RWPE2 (cell line): ENCODE measurements around the gene DEK.

ENCODE experiments used
- ATAC-seq: fragments of 200-7000 bp; cut with Tn5 transposase; 3 replicates; pipeline ENCODE4 v1.9.1; 2021; ENCODE audit warnings: low read depth
- DNase-seq: peaks from one replicate; pipeline ENCODE4 v3.0.0-alpha.2; 2020; ENCODE audit warnings: low spot score
- H3K27ac ChIP-seq: fragments of 450-650 bp; 2 replicates; pipeline ENCODE4 v1.5.1; 2017; ENCODE audit warnings: mild to moderate bottlenecking; ENCODE audit not compliant: poor library complexity, severe bottlenecking
- H3K27me3 ChIP-seq: fragments of 250-450 bp; sonication (Bioruptor Pico); 2 replicates; pipeline ENCODE4 v1.5.1; 2021; ENCODE audit warnings: mild to moderate bottlenecking, moderate library complexity; ENCODE audit not compliant: insufficient read depth, poor library complexity, severe bottlenecking
- H3K36me3 ChIP-seq: fragments of 250-450 bp; sonication (Bioruptor Pico); 2 replicates; pipeline ENCODE4 v1.5.1; 2020; ENCODE audit warnings: low read depth, mild to moderate bottlenecking, moderate library complexity
- H3K4me1 ChIP-seq: fragments of 250-450 bp; sonication (Bioruptor Pico); 2 replicates; pipeline ENCODE4 v1.5.1; 2021; ENCODE audit warnings: mild to moderate bottlenecking, moderate library complexity; ENCODE audit not compliant: insufficient read depth, poor library complexity, severe bottlenecking
- H3K4me3 ChIP-seq: fragments of 250-450 bp; sonication (Bioruptor Pico); 2 replicates; pipeline ENCODE4 v1.5.1; 2021; ENCODE audit warnings: mild to moderate bottlenecking, moderate library complexity; ENCODE audit not compliant: severe bottlenecking
- H3K9me3 ChIP-seq: fragments of 250-450 bp; sonication (Bioruptor Pico); 2 replicates; pipeline ENCODE4 v1.5.1; 2021; ENCODE audit warnings: mild to moderate bottlenecking, moderate library complexity; ENCODE audit not compliant: severe bottlenecking
- CTCF ChIP-seq: fragments of 450-650 bp; IDR thresholded peaks from one replicate; pipeline ENCODE4 v1.5.1; 2017; ENCODE audit warnings: mild to moderate bottlenecking, moderate library complexity; ENCODE audit not compliant: poor library complexity, severe bottlenecking

The DEK gene

DNA sequence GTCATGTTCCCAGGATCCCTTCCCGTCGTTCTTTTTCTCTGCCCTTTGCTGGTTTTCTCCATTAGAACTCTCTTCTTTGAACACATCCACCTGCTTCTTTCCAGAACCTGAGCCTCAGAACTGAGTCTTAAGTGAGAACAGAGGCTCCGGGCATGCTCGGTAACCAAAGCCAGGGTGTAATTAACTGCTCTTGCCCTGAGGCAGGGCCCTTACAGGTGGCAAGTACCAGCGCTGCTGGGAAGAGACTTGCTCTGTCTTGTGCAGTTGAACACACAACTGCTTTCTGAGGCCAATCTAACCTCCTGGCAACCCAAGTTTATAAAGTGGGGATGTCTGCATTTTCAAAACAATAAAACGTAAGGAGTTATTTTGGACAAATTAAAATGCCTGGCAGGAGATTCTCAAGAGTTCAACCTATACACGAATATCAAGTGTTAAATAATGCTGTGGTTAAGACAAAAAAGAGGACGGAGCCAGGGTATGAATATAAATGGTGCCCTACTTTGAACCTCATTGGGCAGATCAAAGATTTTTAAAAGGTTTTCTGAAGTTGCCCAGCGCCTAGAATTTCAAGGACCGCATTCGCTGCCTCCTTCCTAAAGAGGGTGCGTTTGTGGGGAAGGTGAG lies 12.4 kb upstream of the DEK start:
- Histone ChIP-seq H3K27me3 (peaks cover 19% of the 10 kb centered on the region), H3K27ac (no peak overlapping the region), H3K36me3 (no peaks in the 10 kb centered on the region), H3K9me3 (no peaks in the 10 kb centered on the region), H3K4me1 (peaks cover 2% of the 10 kb centered on the region), H3K4me3 (peak overlapping the region; percentile 31)
- no peak for TF ChIP-seq CTCF
- ATAC-seq (no peak; the same call in 2 of the 3 replicates), DNase-seq (no peak)

- DNase-seq = no peak
- TF ChIP-seq CTCF = no peak
Measured at GRCh38 chr6:18270216-18270615, 5.9 kb upstream of the DEK start.

DNA sequence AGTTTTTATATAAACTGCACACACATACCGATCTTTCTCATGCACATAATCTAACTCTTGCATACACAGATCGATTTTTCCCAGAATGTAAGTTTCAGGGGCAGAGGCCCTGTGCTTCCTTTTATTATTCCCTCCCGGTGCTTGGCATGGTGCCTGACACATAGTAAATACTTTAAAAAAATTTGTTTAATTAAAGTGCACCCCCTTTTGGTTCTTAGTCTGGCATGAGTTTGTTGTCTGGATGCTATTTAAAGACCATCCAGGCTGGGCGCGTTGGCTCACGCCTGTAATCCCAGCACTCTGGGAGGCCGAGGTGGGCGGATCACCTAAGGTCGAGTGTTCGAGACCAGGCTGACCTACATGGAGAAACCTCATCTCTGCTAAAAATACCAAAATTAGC lies 5.4 kb upstream of the DEK start:
- Histone ChIP-seq H3K9me3 (no peaks in the 10 kb centered on the region), H3K36me3 (no peaks in the 10 kb centered on the region), H3K4me1 (no peaks in the 10 kb centered on the region), H3K27ac (no peak overlapping the region), H3K27me3 (no peaks in the 10 kb centered on the region), H3K4me3 (no peak overlapping the region)
- ATAC-seq (no peak), DNase-seq (no peak)
- no peak for TF ChIP-seq CTCF

More at GRCh38 chr6:18270216-18270615, 5.9 kb upstream of the DEK start:
- Histone ChIP-seq H3K27me3 (no peaks in the 10 kb centered on the region), H3K9me3 (no peaks in the 10 kb centered on the region), H3K27ac (no peak overlapping the region), H3K4me3 (no peak overlapping the region), H3K36me3 (no peaks in the 10 kb centered on the region), H3K4me1 (no peaks in the 10 kb centered on the region)
- ATAC-seq = no peak

DNA sequence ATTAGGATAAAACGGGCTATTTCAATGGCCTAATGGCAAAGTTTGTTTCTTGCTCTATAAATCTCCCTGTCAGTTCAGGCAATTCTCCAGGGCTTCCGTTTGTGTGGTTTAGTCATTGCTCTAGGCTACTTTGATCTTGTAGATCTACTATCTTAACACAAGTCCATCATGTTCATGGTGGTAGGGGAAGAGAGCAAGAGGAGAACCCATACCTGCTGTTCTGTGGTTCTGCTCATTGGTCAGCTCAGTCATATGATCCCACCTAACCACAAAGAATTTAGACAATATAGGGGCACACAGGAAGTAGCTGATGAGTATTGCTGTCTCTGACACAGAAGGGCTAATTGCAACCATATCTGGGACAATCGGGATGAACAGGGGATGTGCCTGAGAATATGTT lies 4.9 kb upstream of the DEK start:
- Histone ChIP-seq H3K27ac (no peak overlapping the region), H3K9me3 (no peaks in the 10 kb centered on the region), H3K4me1 (no peaks in the 10 kb centered on the region), H3K36me3 (no peaks in the 10 kb centered on the region), H3K27me3 (no peaks in the 10 kb centered on the region), H3K4me3 (no peak overlapping the region)
- no peak for TF ChIP-seq CTCF
- ATAC-seq (peak; percentile 58), DNase-seq (no peak)

DNA sequence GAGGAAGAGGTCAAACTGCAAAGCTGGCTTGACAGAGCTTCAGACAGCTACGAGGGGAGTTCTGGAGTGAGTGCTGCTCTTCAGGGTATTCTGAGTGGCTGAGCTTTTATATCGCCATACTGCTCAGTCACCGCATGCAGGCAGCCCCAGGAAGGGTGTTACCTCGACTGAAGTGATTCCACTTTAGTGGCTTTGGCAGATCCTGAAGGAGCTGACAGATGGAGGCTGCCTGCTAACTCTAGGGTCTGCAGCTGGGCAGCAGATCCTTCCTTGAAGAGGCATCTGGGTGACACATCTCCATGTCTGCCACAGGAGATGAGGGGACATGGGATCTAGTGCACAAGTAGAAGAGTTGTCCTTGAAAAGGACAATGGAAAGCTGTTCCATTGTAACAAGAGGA lies 3.7 kb upstream of the DEK start:
- peaks cover 7% of the 10 kb centered on the region for H3K36me3 ChIP-seq
- H3K27me3 ChIP-seq = no peaks in the 10 kb centered on the region
- ATAC-seq (no peak), DNase-seq (no peak)
- no peaks in the 10 kb centered on the region for H3K9me3 ChIP-seq
- H3K4me1 ChIP-seq = no peaks in the 10 kb centered on the region
- no peak overlapping the region for H3K27ac ChIP-seq
- no peak for TF ChIP-seq CTCF
- H3K4me3 ChIP-seq = no peak overlapping the region
